ENCODE data around the gene MLLT6.

Gene MLLT6

DNA sequence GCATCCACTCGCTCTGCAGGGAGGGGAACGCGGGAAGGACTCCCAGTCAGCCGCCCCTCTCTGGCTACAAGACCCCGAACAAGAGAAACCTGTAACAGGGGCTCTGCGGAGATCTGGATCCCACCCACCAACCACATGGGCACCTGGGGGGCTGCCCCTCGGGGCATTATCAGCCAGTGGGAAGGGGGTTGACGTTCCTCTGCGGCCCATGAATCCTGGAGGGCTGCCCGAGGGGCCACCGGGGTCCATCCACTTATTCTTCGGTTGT is 44.9 kb downstream of the MLLT6 start:
- TF ChIP-seq, protein P1, sequence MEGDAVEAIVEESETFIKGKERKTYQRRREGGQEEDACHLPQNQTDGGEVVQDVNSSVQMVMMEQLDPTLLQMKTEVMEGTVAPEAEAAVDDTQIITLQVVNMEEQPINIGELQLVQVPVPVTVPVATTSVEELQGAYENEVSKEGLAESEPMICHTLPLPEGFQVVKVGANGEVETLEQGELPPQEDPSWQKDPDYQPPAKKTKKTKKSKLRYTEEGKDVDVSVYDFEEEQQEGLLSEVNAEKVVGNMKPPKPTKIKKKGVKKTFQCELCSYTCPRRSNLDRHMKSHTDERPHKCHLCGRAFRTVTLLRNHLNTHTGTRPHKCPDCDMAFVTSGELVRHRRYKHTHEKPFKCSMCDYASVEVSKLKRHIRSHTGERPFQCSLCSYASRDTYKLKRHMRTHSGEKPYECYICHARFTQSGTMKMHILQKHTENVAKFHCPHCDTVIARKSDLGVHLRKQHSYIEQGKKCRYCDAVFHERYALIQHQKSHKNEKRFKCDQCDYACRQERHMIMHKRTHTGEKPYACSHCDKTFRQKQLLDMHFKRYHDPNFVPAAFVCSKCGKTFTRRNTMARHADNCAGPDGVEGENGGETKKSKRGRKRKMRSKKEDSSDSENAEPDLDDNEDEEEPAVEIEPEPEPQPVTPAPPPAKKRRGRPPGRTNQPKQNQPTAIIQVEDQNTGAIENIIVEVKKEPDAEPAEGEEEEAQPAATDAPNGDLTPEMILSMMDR (IDR thresholded peaks at IDR 0.05; ENCODE audit: control insufficient read depth, extremely low read depth, insufficient read depth): no peak
- no peak for DNase-seq (ENCODE audit: low read depth)
- peak overlapping the region; percentile 99 for H3K4me3 ChIP-seq (ENCODE audit: low read depth, low read length)

GRCh38 chr17:38750312-38751121 is 45.4 kb downstream of the MLLT6 start:
- H3K4me3 ChIP-seq (ENCODE audit: low read depth, low read length): peak overlapping the region; percentile 99
- DNase-seq (ENCODE audit: low read depth): no peak
- TF ChIP-seq, protein P1 (IDR thresholded peaks at IDR 0.05; ENCODE audit: control insufficient read depth, extremely low read depth, insufficient read depth): no peak

DNA sequence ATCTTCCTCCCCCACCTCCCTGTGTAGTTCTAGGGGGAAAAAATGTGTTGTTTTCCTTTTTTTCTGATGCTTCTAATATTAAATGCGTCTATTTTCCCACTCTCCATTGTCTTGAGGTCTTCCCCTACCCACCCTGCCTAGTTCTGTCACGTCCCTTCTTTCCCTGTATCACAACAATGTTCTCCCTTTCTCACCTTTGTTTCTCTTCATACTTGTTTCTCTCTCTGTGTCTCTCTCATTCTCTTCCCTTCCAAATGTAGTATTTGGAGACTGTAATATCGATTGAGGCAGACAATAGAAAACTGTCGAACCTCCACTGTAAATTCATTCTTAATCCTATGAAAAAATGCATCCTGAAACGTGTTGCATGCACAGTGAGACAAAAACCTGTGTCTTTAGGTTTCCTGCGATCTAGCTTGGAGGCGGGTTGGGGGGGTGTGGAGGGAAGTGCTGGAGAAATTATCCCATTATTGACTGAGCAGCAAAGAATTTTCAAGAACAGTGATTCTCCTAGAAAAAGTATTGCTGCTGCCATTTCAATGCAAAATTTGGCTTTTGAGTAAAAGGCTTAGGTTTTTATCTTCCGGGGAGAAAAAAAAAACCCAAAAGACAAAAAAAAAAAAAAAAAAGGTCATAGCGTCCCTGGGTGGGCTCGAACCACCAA is 46.2 kb downstream of the MLLT6 start:
- DNase-seq (ENCODE audit: low read depth): no peak
- peak overlapping the region; percentile 99 for H3K4me3 ChIP-seq (ENCODE audit: low read depth, low read length)
- TF ChIP-seq, protein P1 (IDR thresholded peaks at IDR 0.05; ENCODE audit: control insufficient read depth, extremely low read depth, insufficient read depth): no peak

DNA sequence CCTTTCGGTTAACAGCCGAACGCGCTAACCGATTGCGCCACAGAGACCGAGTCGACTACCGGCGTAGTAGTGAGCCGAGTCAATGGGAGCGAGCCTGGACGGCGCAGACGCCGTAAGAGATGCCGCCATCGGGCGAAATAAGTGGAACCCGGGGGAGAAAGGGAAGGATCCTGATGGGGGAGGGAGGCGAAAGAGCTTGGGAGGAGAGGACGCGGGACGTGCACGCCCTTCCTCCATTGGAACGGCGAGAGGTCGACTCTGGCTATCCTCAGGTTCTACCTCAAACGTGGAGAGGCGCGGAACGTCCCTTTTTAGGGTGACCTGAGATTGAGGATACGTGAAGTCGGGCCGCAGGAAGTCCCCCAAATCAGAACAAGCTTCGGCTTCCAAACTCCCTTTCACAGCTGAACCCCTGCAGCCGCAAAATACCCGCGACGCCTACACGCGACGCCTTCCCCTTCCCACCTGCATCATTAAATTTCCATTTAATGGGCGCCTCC is 46.8 kb downstream of the MLLT6 start:
- DNase-seq (ENCODE audit: low read depth): no peak
- TF ChIP-seq, protein P1 (IDR thresholded peaks at IDR 0.05; ENCODE audit: control insufficient read depth, extremely low read depth, insufficient read depth): no peak
- peak overlapping the region; percentile 99 for H3K4me3 ChIP-seq (ENCODE audit: low read depth, low read length)

GRCh38 chr17:38752308-38753070 is 47.4 kb downstream of the MLLT6 start, which contains the start of gene PSMB3:
TSS of gene PSMB3 (plus strand) at chr17:38752741. CDS start at chr17:38752827, 86 bp downstream.
- DNase-seq (ENCODE audit: low read depth): peak; percentile 100
- TF ChIP-seq, protein P1 (IDR thresholded peaks at IDR 0.05; ENCODE audit: control insufficient read depth, extremely low read depth, insufficient read depth): 0 out of 2 replicates have a peak, but pooled peaks have one; percentile 1
- peak within 1 kb of the TSS; percentile 99 for H3K4me3 ChIP-seq (ENCODE audit: low read depth, low read length)

DNA sequence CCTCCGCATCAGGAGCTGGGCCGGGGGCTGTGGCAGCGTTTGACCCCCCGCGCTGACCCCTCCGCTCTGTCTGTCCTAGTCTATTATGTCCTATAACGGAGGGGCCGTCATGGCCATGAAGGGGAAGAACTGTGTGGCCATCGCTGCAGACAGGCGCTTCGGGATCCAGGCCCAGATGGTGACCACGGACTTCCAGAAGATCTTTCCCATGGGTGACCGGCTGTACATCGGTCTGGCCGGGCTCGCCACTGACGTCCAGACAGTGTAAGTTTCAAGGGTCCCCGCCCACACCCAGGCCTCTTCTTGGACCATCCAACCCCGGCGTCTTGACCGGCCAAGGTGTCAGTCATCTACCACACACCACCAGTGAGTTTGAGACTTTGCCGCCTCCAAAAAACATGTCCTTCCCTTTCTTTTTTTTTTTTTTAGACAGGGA is 48.0 kb downstream of the MLLT6 start:
- no peak for DNase-seq (ENCODE audit: low read depth)
- peak overlapping the region; percentile 99 for H3K4me3 ChIP-seq (ENCODE audit: low read depth, low read length)
- TF ChIP-seq, protein P1 (IDR thresholded peaks at IDR 0.05; ENCODE audit: control insufficient read depth, extremely low read depth, insufficient read depth): no peak
